K562 (cell line): ENCODE results near the gene NKG7. TPM values are rescaled to one million over a fixed set of nuclear protein-coding genes. Genes with fewer than 3 reads are reported as not detected.

ENCODE experiments used
- BRD9 ChIP-seq: fragments of 450-650 bp; IDR thresholded peaks from 2 replicates; pipeline ENCODE4 v1.6.1; 2018; ENCODE audit warnings: low read depth; ENCODE audit not compliant: partially characterized antibody
- CUX1 ChIP-seq: fragments of 200-800 bp; sonication (Bioruptor generic); IDR thresholded peaks from 2 replicates; pipeline ENCODE4 v1.6.1; 2016; ENCODE audit warnings: missing genetic modification characterization, missing compliant biosample characterization
- DLX4 ChIP-seq: fragments of 250-450 bp; sonication (Bioruptor Pico); IDR thresholded peaks from 2 replicates; pipeline ENCODE4 v1.6.1; 2021; ENCODE audit warnings: mild to moderate bottlenecking
- GTF2E2 ChIP-seq: fragments of 200-800 bp; sonication (Bioruptor generic); IDR thresholded peaks from 2 replicates; pipeline ENCODE4 v1.6.1; 2016; ENCODE audit warnings: missing genetic modification characterization, missing compliant biosample characterization
- HMG20B ChIP-seq: fragments of 250-450 bp; sonication (Bioruptor Pico); IDR thresholded peaks from 2 replicates; pipeline ENCODE4 v1.5.0; 2021; ENCODE audit warnings: mild to moderate bottlenecking
- HOMEZ ChIP-seq: fragments of 250-450 bp; sonication (Bioruptor Pico); IDR thresholded peaks from 2 replicates; pipeline ENCODE4 v1.4.0; 2020; ENCODE audit warnings: mild to moderate bottlenecking, moderate library complexity
- LCOR ChIP-seq: sonication (generic); formaldehyde crosslinking; IDR thresholded peaks from 2 replicates; pipeline ENCODE4 v1.8.0; 2022; ENCODE audit warnings: mild to moderate bottlenecking, missing genetic modification reagents
- NBN ChIP-seq: fragments of 450-650 bp; IDR thresholded peaks from 2 replicates; pipeline ENCODE4 v1.6.1; 2016; ENCODE audit warnings: low read depth, mild to moderate bottlenecking
- NFXL1 ChIP-seq: fragments of 450-650 bp; formaldehyde crosslinking; IDR thresholded peaks from 2 replicates; pipeline ENCODE4 v1.4.0; 2021; ENCODE audit warnings: mild to moderate bottlenecking
- PRPF4 ChIP-seq: fragments of 200-400 bp; formaldehyde crosslinking; IDR thresholded peaks from one replicate; pipeline ENCODE4 v1.6.1; 2017; ENCODE audit warnings: low read length, low read depth, mild to moderate bottlenecking; ENCODE audit not compliant: insufficient read depth, poor library complexity, severe bottlenecking
- PTBP1 ChIP-seq: fragments of 200-400 bp; formaldehyde crosslinking; IDR thresholded peaks from 2 replicates; pipeline ENCODE4 v1.6.1; 2017; ENCODE audit warnings: low read depth, low read length
- PURB ChIP-seq: sonication (generic); formaldehyde crosslinking; IDR thresholded peaks from 2 replicates; pipeline ENCODE4 v1.9.0; 2021; ENCODE audit warnings: low read depth, mild to moderate bottlenecking, missing genetic modification reagents
- SETDB1 ChIP-seq: IDR thresholded peaks from one replicate; pipeline ENCODE4 v1.6.1; 2012; ENCODE audit warnings: low read length, control low read depth, inconsistent platforms
- SMAD1 ChIP-seq: fragments of 150-350 bp; IDR thresholded peaks from 2 replicates; pipeline ENCODE4 v1.6.1; 2014; ENCODE audit warnings: low read length, low read depth; ENCODE audit not compliant: partially characterized antibody
- TCF7 ChIP-seq: sonication (generic); IDR thresholded peaks from 2 replicates; pipeline ENCODE4 v1.6.1; 2016; ENCODE audit warnings: antibody characterized with exemption, borderline replicate concordance
- VEZF1 ChIP-seq: fragments of 200-800 bp; sonication (Bioruptor generic); IDR thresholded peaks from 2 replicates; pipeline ENCODE4 v1.6.1; 2017; ENCODE audit warnings: missing genetic modification characterization, missing compliant biosample characterization
- ZBTB33 ChIP-seq: sonication (generic); formaldehyde crosslinking; IDR thresholded peaks from 2 replicates; pipeline ENCODE4 v1.8.1; 2023; ENCODE audit warnings: mild to moderate bottlenecking, missing genetic modification reagents
- ZFP30 ChIP-seq: fragments of 250-450 bp; sonication (Bioruptor Pico); IDR thresholded peaks from 2 replicates; pipeline ENCODE4 v1.8.0; 2022; ENCODE audit warnings: moderate library complexity, mild to moderate bottlenecking, inconsistent platforms, borderline replicate concordance
- ZNF561 ChIP-seq: fragments of 450-650 bp; formaldehyde crosslinking; conservative IDR thresholded peaks from 2 replicates; pipeline ENCODE4 v1.4.0; 2020; ENCODE audit warnings: mild to moderate bottlenecking, moderate library complexity
- polyA plus RNA-seq, 8 experiments: library from polyadenylated mRNA; depleted of rRNA in 4 of 8; stranded (reverse) in 5 of 8; unstranded in 3 of 8; fragments of >200 nt; fragmentation: Nextera tagmentation in 2 of 8; fragmentation: Illumina TruSeq in 1 of 8; extraction: Ambion mirVana in 2 of 8; extraction: Trizol in 1 of 8; gene quantifications; 2 replicates each; pipeline versions ENCODE4 v1.2.1 to v1.2.3, GENCODE V29; 2011 to 2014; ENCODE audit warnings: inconsistent platforms in 1 of 8, missing spikeins in 1 of 8
- total RNA-seq, 7 experiments: library from RNA; depleted of rRNA in 6 of 7; stranded (reverse); fragments of >200 nt in 6 of 7; fragmentation: Illumina TruSeq in 2 of 7; extraction: Trizol in 2 of 7; gene quantifications; 2 replicates each; pipeline versions ENCODE4 v1.2.1 to v1.2.3, GENCODE V29; 2011 to 2021; ENCODE audit warnings: low replicate concordance in 1 of 7

The NKG7 gene
- total and polyA plus RNA-seq, 9 of the 15 experiments (the other 6 are each of a cell fraction or from before 2014, with no cell fraction given): 0.30 to 0.70 (median 0.51) TPM; not detected in 2

GRCh38 chr19:51339313-51339686 is 33.2 kb downstream of the NKG7 start (continued):
- TF ChIP-seq ZFP30 (CRISPR knock-in tag) (no peak), SMAD1 (no peak), NFXL1 (CRISPR knock-in tag) (no peak), BRD9 (peak; percentile 65), SETDB1 (no peak), NBN (peak; percentile 70), PTBP1 (no peak), VEZF1 (CRISPR knock-in tag) (no peak), LCOR (0 out of 2 replicates have a peak, but pooled peaks have one; percentile 1), PRPF4 (no peak), ZBTB33 (CRISPR knock-in tag) (no peak), TCF7 (no peak), DLX4 (CRISPR knock-in tag) (no peak), HMG20B (CRISPR knock-in tag) (no peak), HOMEZ (CRISPR knock-in tag) (no peak), CUX1 (no peak), PURB (CRISPR knock-in tag) (no peak), ZNF561 (0 out of 2 replicates have a peak, but pooled peaks have one; percentile 38), GTF2E2 (tag) (peak; percentile 50; the same call in 1 of the 2 replicates)
